Testis (tissue), 3 donors: ENCODE measurements around the gene NDUFA12. TPM values are rescaled to one million over a fixed set of nuclear protein-coding genes. Genes with fewer than 3 reads are reported as not detected.
"Not testable (repeated sequence)": the region's sequence is repeated elsewhere in the genome, so short reads cannot be mapped to it uniquely, and the experiment has no call there.

Source experiments
- DNase-seq: peaks from one replicate; pipeline ENCODE4 v3.0.0-alpha.2; 2019
- H3K27ac ChIP-seq, 2 donors: fragments of 200-600 bp; sonication (generic); one replicate each; pipeline ENCODE4 v1.5.1; 2019
- H3K27me3 ChIP-seq: fragments of 200-600 bp; sonication (generic); one replicate; pipeline ENCODE4 v1.5.1; 2019
- H3K36me3 ChIP-seq: fragments of 200-600 bp; sonication (generic); one replicate; pipeline ENCODE4 v1.5.1; 2017; ENCODE audit warnings: low read depth; ENCODE audit errors: missing control alignments
- H3K4me1 ChIP-seq: fragments of 200-600 bp; sonication (generic); one replicate; pipeline ENCODE4 v1.5.1; 2019
- H3K4me3 ChIP-seq, 2 donors: fragments of 200-600 bp; sonication (generic); one replicate each; pipeline ENCODE4 v1.5.1; 2017 to 2019
- H3K9me3 ChIP-seq: fragments of 200-600 bp; sonication (generic); one replicate; pipeline ENCODE4 v1.5.1; 2017
- POLR2A ChIP-seq: fragments of 450-650 bp; IDR thresholded peaks from one replicate; pipeline ENCODE4 v1.6.1; 2017; ENCODE audit warnings: antibody characterized with exemption, mild to moderate bottlenecking, moderate library complexity
- WGBS, 2 donors: methylation state at CpG; one replicate each; pipeline ENCODE4 v1.1.5; 2018; 5-methylcytosine and 5-hydroxymethylcytosine counted together
- intact Hi-C: fragments of 100-400 bp; cut with DNase I; formaldehyde crosslinking; loops from one replicate; pipeline ENCODE4 v1.15.1; 2023; ENCODE audit warnings: low total_unique reads
- polyA plus RNA-seq: library from polyadenylated mRNA; stranded (reverse); fragments of 350-450 nt; fragmentation: Illumina TruSeq; extraction: RNeasy Lipid Tissue Mini Kit (QIAGEN cat#74804); gene quantifications from one replicate; pipeline ENCODE4 v1.2.3, GENCODE V29; 2014; ENCODE audit warnings: low read depth, low replicate concordance; ENCODE audit not compliant: insufficient read depth
- total RNA-seq, 2 donors: library from RNA; depleted of rRNA; stranded (reverse); fragments of >200 nt; gene quantifications; one replicate each; pipeline ENCODE4 v1.2.3, GENCODE V29; 2016
- TF ChIP-seq, protein P1 (sequence below), 3 experiments: fragments of 450-650 bp in 2 of 3; fragments of 200-600 bp in 1 of 3; sonication (generic) in 1 of 3; IDR thresholded peaks; one replicate each; pipeline ENCODE4 v1.5.1; 2016 to 2019; ENCODE audit warnings: antibody characterized with exemption in 3 of 3, mild to moderate bottlenecking in 2 of 3, moderate library complexity in 1 of 3

The NDUFA12 gene
- total and polyA plus RNA-seq, 3 donors from 2014 or later: 75.2 to 136 (median 77.5) TPM

DNA sequence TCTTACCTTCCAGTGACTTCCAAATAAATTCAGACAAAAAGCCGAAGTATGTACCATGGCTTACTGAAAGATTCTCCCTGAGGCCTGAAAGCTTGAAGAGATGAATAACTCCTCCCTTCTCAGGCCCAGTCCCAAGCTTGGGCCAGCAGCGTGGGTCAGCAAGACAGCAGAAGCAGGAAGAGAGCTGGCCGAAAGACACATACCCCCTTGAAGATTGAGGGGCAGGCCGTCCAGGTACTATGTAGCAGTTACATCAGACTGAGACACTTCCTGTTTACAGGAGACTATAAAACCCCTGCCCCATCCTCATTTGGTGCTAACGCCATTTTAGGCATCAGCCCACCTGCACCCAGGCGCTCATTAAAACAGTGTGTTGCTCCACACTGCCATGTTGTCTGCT, 15.0 kb downstream of the NDUFA12 start:
- intact Hi-C loops: no loop called here
- WGBS, 2 donors: 74 to 76% methylated on average over 6 of the region's 6 CpGs
- Histone ChIP-seq H3K9me3 (no peaks in the 10 kb centered on the region), H3K27me3 (no peaks in the 10 kb centered on the region), H3K27ac (no peak overlapping the region), H3K4me1 (no peaks in the 10 kb centered on the region), H3K36me3 (no peaks in the 10 kb centered on the region), H3K4me3 (no peak overlapping the region)
- no peak for DNase-seq
- TF ChIP-seq, protein P1, sequence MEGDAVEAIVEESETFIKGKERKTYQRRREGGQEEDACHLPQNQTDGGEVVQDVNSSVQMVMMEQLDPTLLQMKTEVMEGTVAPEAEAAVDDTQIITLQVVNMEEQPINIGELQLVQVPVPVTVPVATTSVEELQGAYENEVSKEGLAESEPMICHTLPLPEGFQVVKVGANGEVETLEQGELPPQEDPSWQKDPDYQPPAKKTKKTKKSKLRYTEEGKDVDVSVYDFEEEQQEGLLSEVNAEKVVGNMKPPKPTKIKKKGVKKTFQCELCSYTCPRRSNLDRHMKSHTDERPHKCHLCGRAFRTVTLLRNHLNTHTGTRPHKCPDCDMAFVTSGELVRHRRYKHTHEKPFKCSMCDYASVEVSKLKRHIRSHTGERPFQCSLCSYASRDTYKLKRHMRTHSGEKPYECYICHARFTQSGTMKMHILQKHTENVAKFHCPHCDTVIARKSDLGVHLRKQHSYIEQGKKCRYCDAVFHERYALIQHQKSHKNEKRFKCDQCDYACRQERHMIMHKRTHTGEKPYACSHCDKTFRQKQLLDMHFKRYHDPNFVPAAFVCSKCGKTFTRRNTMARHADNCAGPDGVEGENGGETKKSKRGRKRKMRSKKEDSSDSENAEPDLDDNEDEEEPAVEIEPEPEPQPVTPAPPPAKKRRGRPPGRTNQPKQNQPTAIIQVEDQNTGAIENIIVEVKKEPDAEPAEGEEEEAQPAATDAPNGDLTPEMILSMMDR (IDR thresholded peaks at IDR 0.05): no peak
- TF ChIP-seq POLR2A: no peak

DNA sequence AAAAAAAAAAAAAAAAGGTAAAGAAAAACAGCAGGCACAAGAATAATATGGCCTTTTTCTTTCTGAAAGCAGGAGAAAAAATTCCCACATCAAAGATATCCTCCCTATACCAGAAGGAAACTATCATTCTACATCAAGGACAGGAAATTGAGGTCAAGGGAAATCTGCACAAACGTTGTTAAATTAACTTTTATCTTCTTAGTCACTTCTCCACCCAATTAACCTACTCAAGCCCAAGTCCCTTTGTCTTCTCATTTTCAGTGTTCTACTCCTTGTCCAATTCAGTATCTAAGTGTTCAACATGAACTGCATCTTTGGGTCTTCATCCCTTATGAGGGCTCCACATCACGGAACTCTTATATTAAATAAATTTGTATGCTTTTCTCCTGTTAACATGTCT, 15.7 kb downstream of the NDUFA12 start:
- WGBS, 2 donors: 53 to 60% methylated on average over 2 of the region's 2 CpGs
- Histone ChIP-seq H3K4me1 (no peaks in the 10 kb centered on the region), H3K27me3 (no peaks in the 10 kb centered on the region), H3K4me3 (no peak overlapping the region), H3K9me3 (no peaks in the 10 kb centered on the region), H3K27ac (no peak overlapping the region), H3K36me3 (no peaks in the 10 kb centered on the region)
- TF ChIP-seq, protein P1 (IDR thresholded peaks at IDR 0.05): no peak
- no peak for TF ChIP-seq POLR2A
- intact Hi-C loops: no loop called here
- DNase-seq: no peak

DNA sequence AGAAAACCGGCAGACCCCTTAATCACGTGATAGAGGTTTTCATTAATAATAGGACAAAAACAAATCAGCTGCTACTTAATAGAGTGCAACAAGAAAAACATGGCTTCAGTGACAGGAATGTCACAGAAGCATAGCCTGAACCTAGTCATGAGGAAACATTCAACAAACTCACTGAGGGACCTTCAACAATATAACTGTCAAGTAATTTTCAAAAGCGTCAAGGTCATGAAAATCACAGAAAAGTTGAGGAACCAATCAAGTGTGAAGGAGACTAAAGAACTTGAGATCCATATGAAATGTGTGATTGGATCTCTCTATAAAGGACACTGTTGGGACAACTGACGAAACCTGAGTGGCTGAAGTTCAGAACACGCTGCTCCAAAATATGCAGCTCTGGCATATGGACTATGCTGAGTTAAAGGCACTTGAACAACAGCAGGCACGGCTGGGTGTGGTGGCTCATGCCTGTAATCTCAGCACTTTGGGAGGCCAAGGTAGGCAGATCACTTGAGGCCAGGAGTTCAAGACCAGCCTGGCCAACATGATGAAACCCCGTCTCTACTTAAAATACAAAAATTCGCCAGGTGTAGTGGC, 16.3 kb downstream of the NDUFA12 start:
- no peak overlapping the region for H3K4me3 ChIP-seq
- H3K27me3 ChIP-seq: no peaks in the 10 kb centered on the region
- intact Hi-C loops: no loop called here
- no peaks in the 10 kb centered on the region for H3K36me3 ChIP-seq
- DNase-seq: no peak
- no peak overlapping the region for H3K27ac ChIP-seq
- no peaks in the 10 kb centered on the region for H3K4me1 ChIP-seq
- TF ChIP-seq, protein P1 (IDR thresholded peaks at IDR 0.05): no peak
- no peak for TF ChIP-seq POLR2A
- H3K9me3 ChIP-seq: no peaks in the 10 kb centered on the region
- 78 to 90% methylated on average over 8 of the region's 8 CpGs for WGBS, 2 donors

DNA sequence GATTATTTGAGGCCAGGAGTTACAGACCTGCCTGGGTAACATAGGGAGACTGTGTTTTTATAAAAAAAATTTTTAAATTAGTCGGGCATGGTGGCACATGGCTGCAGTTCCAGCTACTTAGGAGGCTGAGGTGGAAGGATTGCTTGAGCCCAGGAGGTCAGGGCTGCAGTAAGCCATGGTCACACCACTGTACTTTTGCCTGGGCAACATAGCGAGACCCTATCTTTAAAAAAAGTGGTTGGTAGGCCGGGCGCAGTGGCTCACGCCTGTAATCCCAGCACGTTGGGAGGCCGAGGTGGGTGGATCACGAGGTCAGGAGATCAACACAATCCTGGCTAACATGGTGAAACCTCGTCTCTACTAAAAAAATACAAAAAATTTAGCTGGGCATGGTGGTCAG, 18.4 kb downstream of the NDUFA12 start:
- H3K9me3 ChIP-seq, intact Hi-C loops, H3K4me1 ChIP-seq, H3K36me3 ChIP-seq, H3K27ac ChIP-seq, H3K4me3 ChIP-seq, H3K27me3 ChIP-seq, DNase-seq: not testable (repeated sequence)
- 79 to 83% methylated on average over 9 of the region's 9 CpGs for WGBS, 2 donors

DNA sequence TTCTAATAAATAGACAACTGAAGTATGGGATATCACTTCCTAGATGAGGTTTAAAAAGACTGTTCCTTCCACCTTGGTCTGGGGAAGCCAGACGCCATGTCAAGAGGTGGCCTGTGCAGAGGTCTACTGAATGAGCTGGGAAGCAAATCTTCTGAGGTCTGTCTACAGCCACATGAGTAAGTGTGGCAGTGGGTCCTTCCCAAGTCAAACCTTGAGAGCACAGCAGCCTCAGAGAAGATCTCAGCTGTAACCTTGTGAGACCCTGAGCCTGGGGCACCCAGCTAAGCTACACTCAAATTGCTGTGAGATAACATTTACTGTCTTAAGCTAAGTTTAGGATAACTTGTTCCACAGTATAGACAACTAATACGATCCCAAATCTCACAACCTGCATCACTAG, 20.2 kb downstream of the NDUFA12 start:
- no peaks in the 10 kb centered on the region for H3K27me3 ChIP-seq
- no peaks in the 10 kb centered on the region for H3K9me3 ChIP-seq
- no peak overlapping the region for H3K4me3 ChIP-seq
- 90 to 98% methylated on average over 2 of the region's 2 CpGs for WGBS, 2 donors
- TF ChIP-seq, protein P1 (IDR thresholded peaks at IDR 0.05): no peak
- TF ChIP-seq POLR2A: no peak
- intact Hi-C loops: no loop called here
- no peak for DNase-seq
- H3K27ac ChIP-seq: no peak overlapping the region
- no peaks in the 10 kb centered on the region for H3K36me3 ChIP-seq
- H3K4me1 ChIP-seq: no peaks in the 10 kb centered on the region
